Sciatic nerve (tissue), 2 donors: ENCODE data around the gene ABCF2. TPM values are rescaled to one million over a fixed set of nuclear protein-coding genes. Genes with fewer than 3 reads are reported as not detected.
A peak's percentile ranks its signal among the peaks of the same experiment; 100 is the strongest.

ENCODE experiments used
- ATAC-seq: fragments of 200-7000 bp; cut with Tn5 transposase; one replicate; pipeline ENCODE4 v1.9.1; 2020; ENCODE audit warnings: mild to moderate bottlenecking, moderate library complexity
- DNase-seq: peaks from one replicate; pipeline ENCODE4 v3.0.0-alpha.2; 2020; ENCODE audit warnings: low spot score
- intact Hi-C: fragments of 100-400 bp; cut with DNase I; formaldehyde crosslinking; loops from one replicate; pipeline ENCODE4 v1.14.2; 2022
- total RNA-seq: library from RNA; stranded (reverse); fragmentation: NEBNext Ultra II Directional; extraction: Animal tissue kit (Norgen Biotek cat#: 25700); gene quantifications from one replicate; pipeline ENCODE4 v1.2.1, GENCODE V29; 2021
- donor health status: DM: no; HTN: no; CAD: no.
- donor health status: DM: no; HTN: no; CAD: no.

Gene ABCF2
- total RNA-seq, 1 donor from 2014 or later = 20.8 TPM

DNA sequence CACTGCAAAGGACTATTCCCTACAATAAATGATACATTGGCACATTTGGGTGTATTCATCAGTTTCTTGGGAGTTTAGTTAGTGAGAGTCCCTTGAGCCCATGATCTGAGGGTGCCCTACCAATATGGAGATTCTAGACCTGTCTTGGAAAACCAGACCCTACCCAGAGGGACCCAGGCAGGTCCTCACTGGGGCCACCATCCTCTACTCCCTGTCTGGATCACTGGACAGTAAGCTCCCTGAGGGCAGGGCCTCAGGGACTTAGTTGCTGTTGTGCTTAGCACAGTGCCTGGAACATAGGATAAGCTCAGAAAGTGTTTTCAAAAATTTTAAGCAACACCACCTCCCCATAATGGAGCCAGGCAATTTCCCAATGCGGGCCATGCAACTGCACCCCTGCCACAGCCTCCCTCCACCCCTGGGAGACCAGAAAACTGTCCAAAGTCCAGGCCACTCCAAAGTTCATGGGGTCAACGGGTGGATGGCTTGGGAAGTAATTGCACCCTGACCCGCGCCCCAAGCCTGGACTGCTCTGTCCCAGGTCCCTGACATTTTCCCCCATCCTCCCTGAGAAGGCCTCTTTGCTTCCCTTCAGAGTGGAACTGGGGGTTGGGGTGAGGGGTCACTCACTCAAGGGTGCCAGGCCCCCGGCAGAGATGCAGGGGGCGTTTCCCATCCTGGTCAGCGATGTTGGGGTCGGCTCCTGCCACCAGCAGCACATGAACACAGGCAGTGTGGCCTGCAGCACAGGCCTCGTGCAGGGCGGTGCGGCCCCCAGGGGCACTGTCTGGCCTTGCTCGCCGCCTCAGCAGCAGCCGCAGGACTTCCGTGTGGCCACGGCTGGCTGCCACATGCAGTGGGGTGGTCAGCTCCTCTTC lies 41.0 kb downstream of the ABCF2 start:
- ATAC-seq (no peak), DNase-seq (peak; percentile 18)
- intact Hi-C loops = no loop called here

DNA sequence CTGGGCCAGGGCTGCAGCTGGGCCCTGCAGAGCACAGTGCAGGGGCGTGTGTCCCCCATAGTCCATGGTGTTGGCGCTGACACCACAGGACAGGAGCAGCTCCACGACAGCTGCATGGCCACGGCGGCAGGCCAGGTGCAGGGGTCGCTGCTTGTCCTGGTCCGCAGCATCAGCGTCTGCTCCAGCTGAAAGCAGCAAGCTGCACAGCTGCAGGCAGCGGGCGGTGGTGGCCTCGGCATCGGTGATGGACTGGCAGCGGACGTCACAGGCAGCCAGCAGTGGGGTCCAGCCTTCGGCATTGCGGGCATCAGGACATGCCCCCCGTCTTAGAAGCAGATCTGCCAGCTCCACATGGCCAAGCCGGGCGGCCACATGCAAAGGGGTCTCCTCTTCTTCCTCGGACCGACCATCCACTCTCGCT lies 46.0 kb downstream of the ABCF2 start:
- ATAC-seq (no peak), DNase-seq (peak; percentile 35)
- intact Hi-C loops = no loop called here

DNA sequence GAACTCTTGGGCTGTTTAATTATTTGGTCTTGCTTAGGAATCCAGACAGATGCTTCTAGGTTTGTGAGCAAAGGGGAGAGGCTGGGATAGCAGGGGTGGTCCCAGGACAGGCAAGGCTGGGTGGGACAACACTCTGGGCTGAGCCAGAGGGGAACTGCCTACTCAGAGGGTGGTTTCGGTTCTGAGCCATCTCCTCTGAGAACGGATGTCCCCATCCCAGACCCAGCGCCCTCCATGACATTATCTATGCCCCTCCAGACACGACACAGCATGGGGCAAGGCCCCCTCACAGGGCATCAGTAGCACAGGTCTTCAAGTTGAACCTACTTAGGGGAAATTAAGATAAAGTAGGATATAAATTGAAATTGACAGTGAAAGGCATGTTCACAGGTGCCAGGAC lies 47.1 kb downstream of the ABCF2 start:
- intact Hi-C loops = no loop called here
- ATAC-seq (no peak), DNase-seq (peak; percentile 9)

DNA sequence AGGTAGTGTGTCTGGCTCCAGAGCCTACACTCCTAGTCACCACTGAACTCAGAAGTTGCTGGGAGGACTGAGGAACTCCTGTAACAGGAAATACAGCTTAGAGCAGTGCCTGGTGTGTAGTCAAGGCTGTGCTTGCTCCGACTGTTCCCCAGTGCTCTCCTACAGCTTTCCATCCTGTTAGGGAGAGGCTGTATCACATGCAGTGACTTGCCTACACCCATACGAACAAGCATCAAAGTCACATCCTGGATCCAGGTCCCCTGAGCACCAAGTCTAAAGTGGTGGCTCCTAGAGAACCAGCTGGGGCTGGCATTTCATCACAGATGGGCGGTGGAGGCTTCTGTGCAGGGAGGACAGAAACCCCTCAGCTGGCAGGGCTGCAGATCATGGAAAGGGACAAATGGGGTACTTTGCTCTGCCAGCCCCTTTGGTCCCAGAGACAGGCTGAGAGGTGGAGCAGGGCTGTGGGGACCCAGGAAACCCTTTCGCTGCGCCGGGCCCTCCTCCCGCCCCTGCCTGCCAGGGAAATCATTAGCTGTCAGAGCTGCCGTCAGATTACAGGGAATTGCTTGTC lies 47.6 kb downstream of the ABCF2 start:
- intact Hi-C loops = no loop called here

DNA sequence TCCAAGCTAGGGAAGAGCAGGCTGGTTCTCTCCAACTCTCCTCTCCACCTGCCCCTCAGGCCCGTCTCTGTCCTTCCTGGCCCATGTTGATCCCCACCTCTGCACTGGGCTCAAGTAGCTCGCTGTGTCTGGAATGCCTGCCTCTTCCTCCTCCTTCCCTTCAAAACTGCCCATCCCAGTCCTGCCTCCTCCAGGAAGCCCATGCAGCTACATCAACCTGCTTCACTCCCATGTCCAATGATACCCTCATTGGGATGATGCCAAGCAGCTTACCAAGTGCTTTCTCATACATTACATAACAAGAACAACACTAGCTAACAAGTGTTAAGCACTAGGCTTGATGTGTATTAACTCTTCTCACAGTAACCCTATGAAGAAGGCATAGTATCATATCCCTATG lies 48.2 kb downstream of the ABCF2 start:
- ATAC-seq (no peak), DNase-seq (peak; percentile 7)
- intact Hi-C loops = no loop called here

More for the DNA sequence above, 47.6 kb downstream of the ABCF2 start:
- ATAC-seq = no peak
- peak; percentile 15 for DNase-seq

DNA sequence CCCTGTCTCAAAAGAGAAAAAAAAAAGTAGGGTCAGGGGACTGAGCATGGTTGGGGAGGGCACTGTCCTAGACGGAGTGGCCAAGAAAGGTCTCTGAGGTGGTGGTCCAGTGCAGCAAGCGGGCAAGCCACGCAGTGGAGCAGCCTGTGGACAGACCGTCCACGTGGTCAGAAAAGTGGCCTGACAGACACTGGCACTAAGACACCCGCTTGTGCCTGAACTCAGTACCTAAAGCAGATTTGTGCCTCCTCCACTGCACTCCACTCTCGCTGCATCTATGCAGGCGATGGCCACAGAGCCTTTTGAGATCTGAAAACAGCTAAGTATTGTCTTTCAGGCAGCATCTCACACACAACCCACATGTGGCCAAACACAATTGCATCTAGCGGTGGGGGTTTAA lies 48.8 kb downstream of the ABCF2 start:
- peak; percentile 40 for DNase-seq
- no peak for ATAC-seq
- intact Hi-C loops = no loop called here

DNA sequence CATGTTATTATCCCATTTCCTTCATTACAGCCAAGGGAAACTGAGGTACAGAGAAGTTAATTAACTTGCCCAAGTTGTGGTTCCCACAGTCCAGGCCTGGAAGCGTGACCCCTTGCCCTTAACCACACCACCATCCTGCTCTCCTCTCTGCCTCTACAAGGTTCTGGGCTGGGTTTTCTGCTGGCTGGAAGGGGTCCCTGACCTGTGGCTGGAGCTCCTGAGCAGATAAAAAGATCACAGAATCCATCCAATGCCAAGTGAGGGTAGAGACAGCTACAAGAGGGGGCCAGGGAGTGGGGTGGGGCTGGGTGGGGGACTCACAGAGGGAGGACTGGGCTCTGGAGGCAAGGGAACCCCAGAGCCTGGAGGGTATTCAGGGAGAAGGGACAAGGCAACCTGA lies 49.7 kb downstream of the ABCF2 start:
- intact Hi-C loops = no loop called here
- DNase-seq (peak; percentile 10), ATAC-seq (no peak)

DNA sequence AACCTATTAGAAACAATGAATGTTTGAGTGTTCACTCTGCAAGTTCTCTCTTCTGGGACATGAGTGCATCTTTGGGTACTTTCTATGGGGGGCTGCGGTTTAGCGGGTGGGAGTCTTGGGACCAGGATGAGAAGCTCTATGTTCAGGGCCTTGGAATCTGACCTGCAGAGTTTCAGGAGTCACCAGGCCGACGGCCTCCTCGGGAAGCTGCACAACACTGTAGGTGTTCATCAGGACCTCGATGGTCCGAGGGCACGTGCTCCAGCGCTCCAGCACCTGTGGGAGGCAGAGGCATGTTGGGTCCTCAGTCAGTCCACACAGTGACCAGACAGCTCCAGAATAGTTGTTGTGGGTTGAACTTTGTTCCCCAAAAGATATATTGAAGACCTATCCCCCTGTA lies 50.6 kb downstream of the ABCF2 start:
- ATAC-seq = no peak
- peak; percentile 19 for DNase-seq
- intact Hi-C loops = no loop called here

DNA sequence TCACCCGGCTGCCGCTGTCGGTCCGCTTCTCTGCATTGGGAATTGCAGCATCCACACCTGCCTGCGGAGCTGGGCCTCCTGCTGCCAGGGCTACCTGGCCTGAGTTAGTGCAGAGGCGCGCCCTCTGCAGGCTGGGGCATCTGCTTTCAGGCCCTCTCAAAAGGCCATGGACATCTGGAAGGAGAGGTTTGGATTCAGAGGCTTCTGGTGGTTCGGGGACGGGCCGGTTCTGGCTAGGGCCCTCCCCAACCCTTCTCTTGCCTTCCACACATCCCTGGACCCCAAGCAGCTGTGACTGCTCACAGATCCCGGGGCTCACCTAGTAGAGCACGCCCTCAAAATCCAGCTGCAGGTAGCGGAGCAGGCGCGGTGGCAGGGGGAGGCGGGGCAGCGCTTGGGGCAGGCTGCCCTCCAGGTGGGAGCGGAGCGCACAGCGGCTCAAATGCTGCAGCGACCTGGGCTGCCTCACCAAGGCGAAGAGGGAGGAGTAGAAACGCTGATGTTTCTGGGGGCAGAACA lies 51.2 kb downstream of the ABCF2 start:
- no peak for ATAC-seq
- DNase-seq = peak; percentile 47
- intact Hi-C loops = no loop called here

DNA sequence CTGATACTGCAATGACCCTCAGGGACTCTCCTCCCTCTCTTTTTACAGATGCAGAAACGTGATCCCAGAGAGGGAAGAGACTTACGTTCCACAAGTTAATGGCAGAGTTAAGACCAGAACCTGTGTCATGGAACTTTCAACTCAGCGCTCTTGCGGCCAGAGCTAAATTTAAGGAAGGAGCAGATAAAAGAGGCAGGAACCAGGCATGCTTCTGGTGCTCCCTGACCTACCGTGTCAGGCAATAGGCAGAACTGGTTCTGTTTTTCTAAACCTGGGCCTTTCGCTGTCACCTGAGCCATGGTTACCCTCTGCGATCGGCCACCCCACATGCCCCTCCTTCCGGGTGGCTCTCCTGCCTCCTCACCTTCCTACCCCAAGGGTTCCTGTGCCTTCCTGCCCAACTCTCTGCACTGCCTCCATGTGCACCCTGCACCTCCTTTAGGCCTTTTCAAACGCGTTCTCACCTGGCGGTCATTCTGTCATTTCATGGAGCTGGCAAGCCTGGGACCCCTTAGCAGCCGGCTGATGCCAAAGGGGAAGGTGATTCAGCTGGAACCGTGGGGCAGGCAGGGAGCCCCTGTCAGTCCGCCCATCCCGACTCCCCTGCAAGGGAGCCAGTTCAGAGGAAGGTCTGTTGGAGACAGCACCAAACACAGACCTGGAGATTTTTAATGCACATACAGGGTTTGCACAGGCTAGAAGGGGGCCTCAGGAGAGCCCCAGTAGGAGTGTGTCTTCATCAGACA lies 51.8 kb downstream of the ABCF2 start:
- intact Hi-C loops = no loop called here
- DNase-seq (peak; percentile 50), ATAC-seq (no peak)

DNA sequence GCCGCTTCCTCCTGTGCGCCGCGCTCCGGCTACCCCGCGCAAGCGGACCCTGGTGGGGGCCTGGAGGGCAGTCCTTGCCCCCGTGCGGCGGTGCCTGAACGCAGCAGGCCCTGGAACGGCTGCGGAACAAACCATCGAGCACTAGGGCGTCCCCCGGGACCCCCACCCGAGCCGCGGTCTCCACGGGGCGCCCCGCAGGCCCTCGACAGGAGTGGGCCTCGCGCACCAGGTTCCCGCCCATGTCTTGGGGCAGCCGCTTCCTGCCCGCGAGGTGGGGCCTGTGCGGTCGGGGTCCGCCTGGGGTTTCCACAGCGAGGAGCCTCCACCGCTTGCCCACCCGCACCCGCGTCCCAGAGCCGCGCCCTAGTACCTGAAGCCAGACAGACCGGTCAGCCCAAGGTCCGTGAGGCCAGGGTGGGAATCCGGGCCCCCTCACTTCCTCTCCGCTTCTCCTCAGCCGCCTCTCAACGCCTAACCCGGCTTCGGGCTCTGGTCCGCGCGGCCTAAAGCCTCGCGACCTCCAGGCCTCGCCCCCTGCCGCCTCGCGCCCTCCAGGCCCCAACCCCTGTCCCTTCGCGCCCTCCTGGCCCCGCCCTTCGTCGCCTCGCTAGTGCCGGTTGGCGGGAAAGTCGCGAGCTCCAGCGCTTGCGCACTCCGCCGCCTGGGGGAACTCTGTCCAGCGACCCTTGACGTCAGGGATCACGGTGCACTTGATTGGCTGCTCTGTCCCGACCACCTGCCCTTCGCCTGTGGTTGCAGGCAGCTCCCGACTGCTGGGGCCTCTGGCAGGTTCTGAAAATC lies 52.6 kb downstream of the ABCF2 start:
- ATAC-seq (peak; percentile 50), DNase-seq (peak; percentile 76)
- intact Hi-C loops = loop anchor here (5.0 kb wide), 1 partner anchor 37 kb away; no protein-coding TSS in a partner anchor

DNA sequence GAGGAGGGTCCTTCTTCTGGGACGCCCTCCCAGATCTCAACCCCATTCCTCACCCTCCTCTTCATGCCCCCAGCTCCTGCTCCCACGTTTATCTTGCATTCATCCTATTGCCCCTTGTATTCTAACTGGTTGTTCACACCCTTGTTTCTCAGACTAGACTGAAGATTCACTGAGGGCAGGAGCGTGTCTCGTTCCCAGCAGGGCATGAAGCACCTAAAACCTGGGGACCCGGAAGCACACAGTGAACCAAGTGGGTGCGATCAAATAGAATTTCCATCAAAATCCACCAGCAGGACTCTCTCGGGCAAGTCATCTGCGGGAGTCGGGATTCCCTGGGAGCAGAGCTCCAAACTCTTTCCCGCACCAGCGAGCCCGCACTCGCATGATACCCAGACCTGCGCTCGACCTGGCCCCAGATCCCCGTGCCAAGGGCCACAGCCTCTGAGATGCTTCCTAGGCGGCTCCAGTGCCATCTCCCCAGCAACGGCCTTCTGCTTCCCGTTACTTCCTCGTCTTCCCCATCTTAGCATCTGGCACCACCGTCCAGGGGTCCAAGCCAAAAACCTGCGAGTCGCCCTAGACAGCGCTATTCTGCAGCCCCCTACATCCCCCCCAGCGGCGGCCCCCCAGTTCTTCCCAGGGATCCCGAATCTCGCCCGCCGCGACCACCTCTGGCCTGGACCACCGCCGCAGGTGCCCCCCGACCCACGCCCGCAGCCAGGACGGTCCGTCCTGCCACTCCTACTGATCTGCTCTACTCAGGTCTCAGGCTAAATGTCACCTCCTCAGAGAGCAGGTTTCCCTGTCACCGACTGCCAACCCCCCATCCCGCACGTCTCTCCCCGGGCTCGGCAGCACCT lies 53.4 kb downstream of the ABCF2 start:
- DNase-seq = peak; percentile 52
- intact Hi-C loops = loop anchor here (5.0 kb wide), 1 partner anchor 36 kb away; no protein-coding TSS in a partner anchor
- no peak for ATAC-seq

DNA sequence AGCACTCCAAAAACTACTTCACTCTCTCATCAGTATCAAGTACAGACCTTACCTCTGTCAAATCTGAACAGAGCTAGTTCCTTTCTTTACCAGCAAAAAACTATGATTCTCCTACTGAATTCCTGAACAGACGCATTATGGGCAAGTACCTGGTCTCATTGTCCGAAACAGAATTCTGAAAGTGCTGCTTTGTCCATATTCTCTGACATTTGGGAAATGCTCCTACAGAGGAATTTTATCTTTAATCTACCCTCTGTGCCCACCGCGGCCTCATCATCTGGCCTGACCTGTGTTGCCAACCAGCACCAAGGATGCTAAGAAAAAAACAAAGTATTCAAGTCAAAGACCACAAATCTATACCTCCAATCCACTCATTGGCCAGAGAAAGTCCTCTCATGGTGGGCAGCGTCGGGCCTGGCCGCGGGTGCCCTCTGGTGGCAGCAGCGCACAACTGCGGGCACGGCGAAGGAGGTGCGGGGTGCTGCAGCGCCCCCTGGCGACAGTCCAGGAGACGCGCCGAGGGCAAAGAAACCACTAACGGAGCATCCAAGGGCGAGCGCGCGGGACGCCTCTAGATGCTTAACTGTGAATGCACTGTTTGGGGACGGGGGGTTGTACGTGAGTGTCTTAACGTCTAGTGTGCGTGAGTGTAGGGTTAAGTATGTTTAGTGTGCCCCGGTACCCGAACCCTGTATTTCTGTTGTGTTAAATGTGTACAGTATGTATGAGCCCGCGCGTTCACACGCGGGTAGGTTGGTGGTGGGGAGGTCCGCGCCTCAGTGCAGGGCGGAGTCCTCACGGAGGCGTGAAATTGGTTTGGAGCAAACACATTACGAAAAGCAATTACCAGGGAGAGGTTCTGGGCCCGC lies 54.5 kb downstream of the ABCF2 start:
- peak; percentile 88 for DNase-seq
- ATAC-seq = peak; percentile 83
- intact Hi-C loops = loop anchor here (5.0 kb wide), 1 partner anchor 35 kb away; no protein-coding TSS in a partner anchor

DNA sequence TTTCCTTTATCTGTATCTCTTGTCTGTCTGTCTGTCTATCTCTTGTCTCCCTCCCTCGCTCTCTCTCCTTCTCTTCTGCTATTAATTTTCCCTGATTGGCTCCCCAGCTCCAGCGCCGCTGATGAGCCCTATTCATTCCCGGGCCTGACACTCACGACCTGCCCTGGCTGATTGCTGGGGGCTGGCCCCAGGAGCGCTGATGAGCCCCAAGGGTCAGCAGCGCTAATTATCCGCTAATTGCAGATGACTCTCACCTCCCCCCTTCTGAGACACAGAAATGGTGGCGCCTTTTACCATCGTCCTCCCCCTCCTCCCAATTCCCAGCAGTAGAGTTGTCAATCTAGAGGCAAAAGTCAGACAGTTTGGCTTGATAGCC lies 58.2 kb downstream of the ABCF2 start:
- intact Hi-C loops = no loop called here
- ATAC-seq (no peak), DNase-seq (peak; percentile 17)

DNA sequence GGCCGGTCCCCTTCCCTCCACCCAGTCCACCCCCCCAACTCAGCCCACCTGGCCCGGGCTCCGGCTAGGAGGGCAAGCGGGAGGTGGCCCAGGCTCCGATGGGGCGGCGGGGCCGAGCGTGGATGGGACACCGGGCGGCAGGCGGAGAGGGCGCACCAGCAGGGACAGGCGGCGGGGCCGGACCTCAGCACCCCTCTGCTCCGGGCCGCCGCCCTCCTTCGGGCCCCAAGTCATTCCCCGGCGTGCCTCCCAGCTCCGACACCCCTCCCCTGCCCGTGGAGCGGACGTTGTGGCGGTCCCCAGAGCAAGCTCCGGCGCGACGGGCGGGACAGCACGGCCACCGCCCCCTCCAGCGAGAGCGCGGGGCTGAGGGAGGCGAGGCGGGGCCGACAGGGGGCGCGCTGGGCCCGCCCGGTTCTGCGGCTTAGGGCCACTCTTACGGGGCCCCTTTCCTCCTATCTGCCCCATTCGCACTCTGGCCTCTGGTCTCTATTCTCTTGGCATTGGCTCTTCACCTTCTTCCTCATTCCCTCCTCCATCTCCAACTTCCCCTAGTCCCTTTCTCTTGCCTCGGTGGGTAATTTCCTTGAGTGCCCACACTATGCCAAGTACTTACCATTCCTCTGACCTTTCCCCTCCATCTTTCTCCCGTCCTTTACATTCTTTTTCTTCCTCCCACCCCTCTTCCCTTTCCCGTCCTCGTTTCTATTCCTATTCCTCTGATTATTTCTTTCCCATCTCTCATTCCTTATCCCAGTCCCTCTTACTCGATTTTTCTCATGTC lies 58.8 kb downstream of the ABCF2 start:
- ATAC-seq (peak; percentile 58), DNase-seq (peak; percentile 52)
- intact Hi-C loops = no loop called here
